Measurements from ENCODE around the gene MTERF4. TPM values are rescaled to one million over a fixed set of nuclear protein-coding genes. Genes with fewer than 3 reads are reported as not detected.

The MTERF4 gene
- total and polyA plus RNA-seq, 10 of the 15 experiments (the other 5 are each of a cell fraction or from before 2014, with no cell fraction given): 36.7 to 69.1 (median 45.5) TPM

DNA sequence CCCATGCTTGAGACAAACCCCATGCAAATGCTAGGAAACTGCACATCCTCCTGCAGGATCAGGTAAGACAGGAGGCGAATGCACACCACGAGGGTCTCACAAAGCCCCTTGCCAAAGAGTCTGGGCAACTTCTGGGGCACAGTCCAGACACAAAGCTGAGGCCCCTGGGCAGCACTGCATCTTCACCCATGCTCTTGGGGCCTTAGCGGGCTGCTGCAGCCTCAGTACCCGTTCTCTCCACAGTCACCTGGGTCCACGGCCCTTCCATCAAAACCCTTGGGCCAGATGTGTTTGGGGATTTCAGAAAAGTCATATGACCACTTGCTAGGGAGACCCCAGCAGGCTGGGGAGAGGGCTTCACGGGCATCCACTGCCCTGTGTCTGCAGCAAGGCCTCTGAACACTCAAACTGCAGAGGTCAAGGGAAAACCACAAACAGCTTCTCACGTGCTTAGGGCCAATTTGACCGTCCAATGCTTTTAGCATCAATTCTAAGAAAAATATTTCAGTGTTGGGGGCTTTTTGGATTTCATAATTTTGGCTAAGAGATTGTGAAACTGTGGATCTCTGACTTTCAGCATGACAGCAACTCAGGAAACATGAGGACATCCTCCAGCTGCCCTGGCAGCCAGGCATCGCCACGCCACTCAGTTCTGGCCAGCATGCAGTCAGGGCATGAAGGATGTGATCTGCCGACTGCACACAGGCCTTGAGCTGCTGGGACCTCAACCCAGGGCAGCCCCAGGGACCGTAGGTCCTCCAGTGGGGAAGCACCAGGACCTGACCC is 27.2 kb upstream of the MTERF4 start (continued):
- no peak for TF ChIP-seq E2F8 (IDR thresholded peaks at IDR 0.05; ENCODE audit: low read depth, partially characterized antibody)
- TF ChIP-seq, protein P1, sequence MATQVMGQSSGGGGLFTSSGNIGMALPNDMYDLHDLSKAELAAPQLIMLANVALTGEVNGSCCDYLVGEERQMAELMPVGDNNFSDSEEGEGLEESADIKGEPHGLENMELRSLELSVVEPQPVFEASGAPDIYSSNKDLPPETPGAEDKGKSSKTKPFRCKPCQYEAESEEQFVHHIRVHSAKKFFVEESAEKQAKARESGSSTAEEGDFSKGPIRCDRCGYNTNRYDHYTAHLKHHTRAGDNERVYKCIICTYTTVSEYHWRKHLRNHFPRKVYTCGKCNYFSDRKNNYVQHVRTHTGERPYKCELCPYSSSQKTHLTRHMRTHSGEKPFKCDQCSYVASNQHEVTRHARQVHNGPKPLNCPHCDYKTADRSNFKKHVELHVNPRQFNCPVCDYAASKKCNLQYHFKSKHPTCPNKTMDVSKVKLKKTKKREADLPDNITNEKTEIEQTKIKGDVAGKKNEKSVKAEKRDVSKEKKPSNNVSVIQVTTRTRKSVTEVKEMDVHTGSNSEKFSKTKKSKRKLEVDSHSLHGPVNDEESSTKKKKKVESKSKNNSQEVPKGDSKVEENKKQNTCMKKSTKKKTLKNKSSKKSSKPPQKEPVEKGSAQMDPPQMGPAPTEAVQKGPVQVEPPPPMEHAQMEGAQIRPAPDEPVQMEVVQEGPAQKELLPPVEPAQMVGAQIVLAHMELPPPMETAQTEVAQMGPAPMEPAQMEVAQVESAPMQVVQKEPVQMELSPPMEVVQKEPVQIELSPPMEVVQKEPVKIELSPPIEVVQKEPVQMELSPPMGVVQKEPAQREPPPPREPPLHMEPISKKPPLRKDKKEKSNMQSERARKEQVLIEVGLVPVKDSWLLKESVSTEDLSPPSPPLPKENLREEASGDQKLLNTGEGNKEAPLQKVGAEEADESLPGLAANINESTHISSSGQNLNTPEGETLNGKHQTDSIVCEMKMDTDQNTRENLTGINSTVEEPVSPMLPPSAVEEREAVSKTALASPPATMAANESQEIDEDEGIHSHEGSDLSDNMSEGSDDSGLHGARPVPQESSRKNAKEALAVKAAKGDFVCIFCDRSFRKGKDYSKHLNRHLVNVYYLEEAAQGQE (IDR thresholded peaks at IDR 0.05; ENCODE audit: low read depth, low read length): no peak
- no peak for TF ChIP-seq FOXK2 (IDR thresholded peaks at IDR 0.05)
- no peak for TF ChIP-seq ZNF217 (IDR thresholded peaks at IDR 0.05)
- no peak for TF ChIP-seq SRF (IDR thresholded peaks at IDR 0.05; ENCODE audit: low read depth in 2 of 2, low read length in 2 of 2)
- no peak for TF ChIP-seq MXI1 (IDR thresholded peaks at IDR 0.05; ENCODE audit: low read depth, low read length)
- TF ChIP-seq CREB1 (IDR thresholded peaks at IDR 0.05; ENCODE audit: low read depth): no peak; the same call in 1 of the 2 replicates
- no peak for TF ChIP-seq CBX5 (IDR thresholded peaks at IDR 0.05; ENCODE audit: low read depth)
- no peak for TF ChIP-seq SMAD5 (IDR thresholded peaks at IDR 0.05; ENCODE audit: low read depth)
- TF ChIP-seq LARP7 (IDR thresholded peaks at IDR 0.05): no peak
- no peak for TF ChIP-seq SMAD1 (IDR thresholded peaks at IDR 0.05; ENCODE audit: low read depth, partially characterized antibody)
- no peak for TF ChIP-seq IRF4 (IDR thresholded peaks at IDR 0.05; ENCODE audit: low read depth, low read length)
- TF ChIP-seq SREBF2 (IDR thresholded peaks at IDR 0.05; ENCODE audit: low read length): no peak
- no peak for TF ChIP-seq NR2C2 (IDR thresholded peaks at IDR 0.05; ENCODE audit: borderline replicate concordance, control insufficient read depth, insufficient read length, low read depth)
- TF ChIP-seq CREM (IDR thresholded peaks at IDR 0.05; ENCODE audit: low read depth): 0 out of 2 replicates have a peak, but pooled peaks have one; percentile 7
- no peak for TF ChIP-seq ZBTB4 (CRISPR knock-in tag; IDR thresholded peaks at IDR 0.05)
